ENCODE results near the gene ACOT9. TPM values are rescaled to one million over a fixed set of nuclear protein-coding genes. Genes with fewer than 3 reads are reported as not detected.
"Not testable (repeated sequence)": the region's sequence is repeated elsewhere in the genome, so short reads cannot be mapped to it uniquely, and the experiment has no call there.

The ACOT9 gene
- total RNA-seq, 1 donor from 2014 or later = 50.1 TPM

- intact Hi-C loops (cut with DNase I) = no loop called here
- DNase-seq (ENCODE audit: missing footprints) = no peak
- no peak for ATAC-seq
Measured at GRCh38 chrX:23729214-23729613, 13.9 kb downstream of the ACOT9 start.

DNA sequence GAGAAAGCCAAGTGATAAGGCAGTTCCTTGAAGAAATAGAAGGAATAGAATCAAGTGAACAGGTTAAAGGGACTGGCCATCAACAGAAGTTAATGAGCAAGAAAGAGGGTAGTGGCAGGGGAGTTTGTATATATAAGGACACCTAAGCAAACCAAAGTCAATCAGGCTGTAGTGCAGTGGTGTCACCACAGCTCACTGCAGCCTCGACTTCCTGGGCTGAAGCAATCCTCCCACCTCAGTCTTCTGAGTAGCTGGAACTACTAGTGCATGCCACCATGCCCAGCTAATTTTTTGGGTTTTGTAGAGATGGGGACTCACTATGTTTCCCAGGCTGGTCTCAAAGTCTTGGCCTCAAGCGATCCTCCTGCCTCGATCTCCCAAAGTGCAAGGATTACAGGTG, 15.9 kb downstream of the ACOT9 start:
- no peak for ATAC-seq
- DNase-seq (ENCODE audit: missing footprints) = no peak
- intact Hi-C loops (cut with DNase I) = no loop called here

DNA sequence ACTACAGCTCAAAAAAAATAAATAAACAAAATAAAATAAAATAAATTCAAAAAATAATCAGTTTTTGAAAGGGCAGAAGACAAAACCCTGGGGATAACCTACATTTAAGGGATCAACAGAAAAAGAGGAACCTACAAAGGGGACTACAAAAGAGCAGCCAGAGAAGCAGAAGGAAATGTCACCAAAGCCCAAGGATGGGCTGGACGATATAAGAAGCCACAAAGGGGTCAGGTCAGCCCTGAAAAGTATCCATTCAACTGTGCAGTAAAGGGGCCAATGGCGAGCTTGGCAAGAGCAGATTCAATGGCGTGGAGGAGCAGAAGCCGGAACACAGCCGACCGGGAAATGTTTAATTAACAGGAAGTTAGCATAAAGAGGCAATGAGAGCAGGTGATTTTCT, 16.9 kb downstream of the ACOT9 start:
- intact Hi-C loops (cut with DNase I) = no loop called here
- no peak for ATAC-seq
- no peak for DNase-seq (ENCODE audit: missing footprints)

GRCh38 chrX:23720117-23720677, 22.9 kb downstream of the ACOT9 start:
- DNase-seq (ENCODE audit: missing footprints) = no peak
- no peak for ATAC-seq
- intact Hi-C loops (cut with DNase I) = no loop called here

GRCh38 chrX:23705235-23705634, 37.8 kb downstream of the ACOT9 start:
- intact Hi-C loops (cut with DNase I) = no loop called here
- ATAC-seq (no peak), DNase-seq (ENCODE audit: missing footprints) (no peak)

DNA sequence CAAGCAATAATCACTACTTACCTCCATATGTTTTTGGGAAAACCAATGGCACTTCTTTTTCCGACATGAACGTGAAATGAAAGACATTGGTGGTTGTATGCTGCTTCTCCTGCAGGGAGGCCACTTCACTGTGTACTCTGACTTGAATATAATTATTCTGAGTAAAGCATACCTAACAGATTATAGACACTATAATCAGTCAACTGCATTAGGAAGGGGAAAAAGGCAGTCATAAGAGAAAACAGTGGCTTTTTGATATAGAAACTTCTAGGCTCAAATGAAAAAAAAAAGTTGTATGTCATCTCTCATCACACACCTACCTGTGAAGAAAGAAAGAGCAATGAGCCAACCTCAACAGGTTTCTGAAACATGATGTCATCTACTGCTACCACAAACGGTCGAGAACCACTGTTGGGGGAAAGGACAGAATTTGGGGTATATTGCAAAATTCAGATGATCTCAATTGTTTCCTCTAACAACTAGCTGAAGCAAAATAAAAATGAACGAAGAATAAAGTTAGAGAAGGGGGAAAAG, 38.3 kb downstream of the ACOT9 start:
- DNase-seq (ENCODE audit: missing footprints) (no peak), ATAC-seq (no peak)
- intact Hi-C loops (cut with DNase I) = no loop called here

- DNase-seq (ENCODE audit: missing footprints) (no peak), ATAC-seq (peak; percentile 42)
- intact Hi-C loops (cut with DNase I) = loop anchor here (5.0 kb wide), 1 partner anchor 83 kb away; the partner anchor contains the start of gene SAT1
Measured at GRCh38 chrX:23699636-23700194, 43.4 kb downstream of the ACOT9 start.

DNA sequence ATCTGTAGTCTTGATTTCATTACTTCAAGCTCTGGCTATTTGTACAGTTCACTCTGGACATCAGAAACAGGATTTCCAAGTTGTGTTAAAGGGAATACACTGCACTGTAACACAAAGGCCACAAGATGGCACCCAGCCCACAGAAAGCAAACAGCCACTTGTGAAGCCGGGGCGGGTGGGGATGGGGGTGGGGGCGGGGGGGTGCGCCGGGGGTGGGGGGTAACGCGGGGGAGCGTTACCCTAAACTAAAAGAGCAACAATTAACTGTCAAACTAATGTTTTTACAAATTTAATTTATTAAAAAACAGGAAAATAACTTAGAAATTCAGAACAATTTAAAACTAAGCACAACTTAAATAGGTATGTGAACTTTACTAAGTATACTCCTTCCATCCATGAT, 48.5 kb downstream of the ACOT9 start:
- intact Hi-C loops (cut with DNase I) = loop anchor here (2.0 to 5.0 kb wide), 2 partner anchors 88 to 208 kb away; partner anchors contain the start of gene SAT1
- DNase-seq (ENCODE audit: missing footprints) (peak; percentile 71), ATAC-seq (no peak)

DNA sequence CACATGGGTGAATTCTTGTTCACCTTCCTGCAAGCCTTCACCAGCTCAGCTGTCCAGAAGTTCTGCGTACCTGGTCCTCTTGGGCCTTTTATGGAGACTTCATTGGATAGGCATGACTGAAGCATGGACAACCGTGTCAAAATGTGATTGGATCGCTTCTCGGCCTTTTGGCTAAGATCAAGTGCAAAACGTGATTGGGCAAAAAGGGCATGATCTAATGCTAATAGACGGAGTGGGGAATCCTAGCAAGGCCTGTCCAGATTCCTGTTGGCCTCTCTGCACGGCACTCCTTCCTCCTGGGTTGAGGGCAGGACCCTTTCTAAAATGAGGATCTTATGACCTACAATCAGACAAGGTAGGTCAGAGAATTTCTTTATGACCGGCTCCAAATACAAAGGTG, 50.9 kb downstream of the ACOT9 start:
- intact Hi-C loops (cut with DNase I) = no loop called here
- ATAC-seq = no peak
- DNase-seq (ENCODE audit: missing footprints) = no peak

GRCh38 chrX:23676486-23676885, 66.6 kb downstream of the ACOT9 start:
- ATAC-seq; intact Hi-C loops (cut with DNase I); DNase-seq (ENCODE audit: missing footprints): not testable (repeated sequence)

GRCh38 chrX:23673108-23673507, 70.0 kb downstream of the ACOT9 start:
- ATAC-seq (peak; percentile 77), DNase-seq (ENCODE audit: missing footprints) (no peak)
- intact Hi-C loops (cut with DNase I) = no loop called here

GRCh38 chrX:23670528-23670927, 72.5 kb downstream of the ACOT9 start:
- ATAC-seq (no peak), DNase-seq (ENCODE audit: missing footprints) (no peak)
- intact Hi-C loops (cut with DNase I) = no loop called here

DNA sequence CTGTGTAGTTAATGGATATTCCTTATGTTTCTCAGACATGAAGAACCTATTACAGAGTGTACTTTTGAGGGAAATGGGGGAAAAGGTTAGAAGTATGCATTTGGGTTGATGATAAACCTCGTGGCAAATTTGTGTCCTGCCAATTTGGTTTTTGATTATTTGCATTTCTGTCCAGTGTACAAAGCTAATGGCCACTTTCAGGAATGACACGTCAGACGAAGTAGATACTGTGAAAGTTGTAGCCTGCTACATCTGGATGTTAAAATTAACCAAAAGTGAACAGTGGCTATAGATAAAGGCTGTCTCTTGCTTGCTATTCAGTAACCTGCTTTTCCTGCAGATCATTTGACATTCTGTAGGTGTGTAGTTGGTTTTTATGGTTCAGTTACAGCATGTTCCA, 74.7 kb downstream of the ACOT9 start:
- intact Hi-C loops (cut with DNase I) = no loop called here
- DNase-seq (ENCODE audit: missing footprints) (no peak), ATAC-seq (no peak)

DNA sequence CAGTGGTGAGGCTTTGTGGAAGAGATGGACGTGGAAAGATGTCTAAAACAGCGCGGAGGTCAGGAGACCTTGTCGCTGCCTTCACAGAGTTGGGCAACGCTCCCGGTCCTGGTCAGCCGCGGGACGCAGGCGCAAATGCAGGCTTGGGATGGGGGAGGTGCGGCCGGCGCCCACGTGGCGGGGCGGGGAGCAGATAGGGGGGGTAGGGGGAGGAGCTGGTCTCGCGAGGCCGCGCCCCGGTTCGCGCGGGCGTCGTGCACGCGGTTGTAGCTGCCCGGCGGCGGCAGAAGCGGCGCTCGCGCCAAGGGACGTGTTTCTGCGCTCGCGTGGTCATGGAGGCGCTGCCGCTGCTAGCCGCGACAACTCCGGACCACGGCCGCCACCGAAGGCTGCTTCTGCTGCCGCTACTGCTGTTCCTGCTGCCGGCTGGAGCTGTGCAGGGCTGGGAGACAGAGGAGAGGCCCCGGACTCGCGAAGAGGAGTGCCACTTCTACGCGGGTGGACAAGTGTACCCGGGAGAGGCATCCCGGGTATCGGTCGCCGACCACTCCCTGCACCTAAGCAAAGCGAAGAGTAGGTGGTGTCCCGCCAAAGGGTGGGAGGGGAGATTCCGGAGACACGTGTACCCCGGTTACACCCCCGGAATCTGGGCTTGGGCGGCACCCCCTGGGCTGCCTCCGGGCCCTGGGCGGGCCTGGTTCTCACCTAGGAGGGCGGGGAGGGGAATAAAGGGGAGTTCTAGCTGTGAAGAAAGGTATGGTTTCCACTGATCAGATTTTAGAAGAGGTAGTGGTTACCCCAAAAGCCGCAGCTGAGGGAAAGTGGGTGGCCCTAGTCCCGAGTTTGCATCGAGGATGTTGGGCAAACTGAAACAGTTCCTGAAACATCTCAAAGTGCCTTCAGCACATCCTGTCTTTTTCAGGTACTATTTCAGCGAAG, 75.6 kb downstream of the ACOT9 start, which contains the start of gene PRDX4:
Gene PRDX4 (plus strand): TSS at position 255 of the 939 bp plus-strand sequence. CDS start 78 bp downstream, at position 333.
- ATAC-seq = peak; percentile 99
- intact Hi-C loops (cut with DNase I) = loop anchor here (1.0 kb wide), 1 partner anchor 240 kb away; the partner anchor contains the start of gene APOO

GRCh38 chrX:23666282-23666681, 76.8 kb downstream of the ACOT9 start:
- DNase-seq (ENCODE audit: missing footprints) (no peak), ATAC-seq (no peak)
- intact Hi-C loops (cut with DNase I) = no loop called here

More for the DNA sequence above, 75.6 kb downstream of the ACOT9 start, which contains the start of gene PRDX4:
- DNase-seq (ENCODE audit: missing footprints) = peak; percentile 95

- intact Hi-C loops (cut with DNase I) = no loop called here
- no peak for DNase-seq (ENCODE audit: missing footprints)
- ATAC-seq = no peak
Measured at GRCh38 chrX:23664496-23664895, 78.6 kb downstream of the ACOT9 start.

- intact Hi-C loops (cut with DNase I) = no loop called here
- DNase-seq (ENCODE audit: missing footprints) (no peak), ATAC-seq (no peak)
Measured at GRCh38 chrX:23662853-23663252, 80.2 kb downstream of the ACOT9 start.

DNA sequence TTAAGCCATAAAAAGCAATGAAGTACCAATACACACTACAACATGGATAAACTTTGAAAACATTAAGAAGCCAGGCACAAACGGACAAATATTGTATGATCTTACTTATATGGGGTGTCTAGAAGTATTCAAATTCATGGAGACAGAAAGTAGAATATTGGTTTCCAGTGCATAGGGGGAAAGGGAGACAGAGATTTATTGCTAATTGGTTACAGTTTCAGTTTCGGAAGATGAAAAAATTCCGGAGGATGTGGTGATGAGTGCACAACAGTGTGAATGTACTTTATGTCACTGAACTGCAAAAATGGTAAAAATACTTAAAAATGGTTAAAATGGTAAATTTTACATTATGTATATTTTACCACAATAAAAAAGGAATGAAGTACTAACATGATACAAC, 80.9 kb downstream of the ACOT9 start:
- DNase-seq (ENCODE audit: missing footprints) (no peak), ATAC-seq (no peak)
- intact Hi-C loops (cut with DNase I) = no loop called here

GRCh38 chrX:23661671-23662070, 81.4 kb downstream of the ACOT9 start:
- no peak for DNase-seq (ENCODE audit: missing footprints)
- no peak for ATAC-seq
- intact Hi-C loops (cut with DNase I) = no loop called here
